ENCODE measurements around the gene CASK.

Gene CASK

GRCh38 chrX:41796046-41796445, 127.3 kb downstream of the CASK start:
- Histone ChIP-seq H4K20me1 (ENCODE audit: insufficient read depth, low read length) (no peaks in the 10 kb centered on the region), H3K4me3 (ENCODE audit: low read length) (no peak overlapping the region), H3K27ac (ENCODE audit: low read length) (peak overlapping the region; percentile 45; the same call in 1 of the 2 replicates), H3K9me3 (replicated peaks; ENCODE audit: insufficient read depth, low read length) (no peaks in the 10 kb centered on the region), H3F3A (ENCODE audit: insufficient read depth, low read length) (no peaks in the 10 kb centered on the region), H3K4me1 (ENCODE audit: low read length) (peaks cover 23% of the 10 kb centered on the region), H3K79me2 (ENCODE audit: low read length) (peaks cover 6% of the 10 kb centered on the region; the same call in 1 of the 2 replicates), H3K36me3 (replicated peaks; ENCODE audit: insufficient read depth, low read length) (no peaks in the 10 kb centered on the region), H3K9me2 (replicated peaks; ENCODE audit: insufficient read depth, low read length) (no peaks in the 10 kb centered on the region), H3K27me3 (replicated peaks; ENCODE audit: insufficient read depth, low read length) (no peaks in the 10 kb centered on the region), H3K4me2 (ENCODE audit: low read depth, low read length) (peak overlapping the region; percentile 33; the same call in 1 of the 2 replicates), H3K9ac (ENCODE audit: low read length) (no peak overlapping the region), H2AFZ (ENCODE audit: low read length) (no peak overlapping the region)
- TF ChIP-seq CTCF (IDR thresholded peaks at IDR 0.05; ENCODE audit: low read length) (no peak), EZH2 (optimal IDR thresholded peaks at IDR 0.05; ENCODE audit: low read depth, low read length) (no peak), EZH2phosphoT487 (IDR thresholded peaks at IDR 0.05; ENCODE audit: low read length) (no peak)
- no peak for DNase-seq

- no peaks in the 10 kb centered on the region for H4K20me1 ChIP-seq (ENCODE audit: insufficient read depth, low read length)
- H3K4me3 ChIP-seq (ENCODE audit: low read length): no peak overlapping the region
- no peak for DNase-seq
- no peaks in the 10 kb centered on the region for H3F3A ChIP-seq (ENCODE audit: insufficient read depth, low read length)
- TF ChIP-seq EZH2phosphoT487 (IDR thresholded peaks at IDR 0.05; ENCODE audit: low read length) (no peak), EZH2 (optimal IDR thresholded peaks at IDR 0.05; ENCODE audit: low read depth, low read length) (no peak), CTCF (IDR thresholded peaks at IDR 0.05; ENCODE audit: low read length) (no peak)
- H3K27me3 ChIP-seq (replicated peaks; ENCODE audit: insufficient read depth, low read length): no peaks in the 10 kb centered on the region
- no peaks in the 10 kb centered on the region for H3K9me2 ChIP-seq (replicated peaks; ENCODE audit: insufficient read depth, low read length)
- H3K36me3 ChIP-seq (replicated peaks; ENCODE audit: insufficient read depth, low read length): no peaks in the 10 kb centered on the region
- no peak overlapping the region for H3K9ac ChIP-seq (ENCODE audit: low read length)
- H3K27ac ChIP-seq (ENCODE audit: low read length): no peak overlapping the region
- 0 out of 2 replicates have a peak, but pooled peaks cover 3% of the 10 kb centered on the region for H3K79me2 ChIP-seq (ENCODE audit: low read length)
- H3K9me3 ChIP-seq (replicated peaks; ENCODE audit: insufficient read depth, low read length): no peaks in the 10 kb centered on the region
- no peaks in the 10 kb centered on the region for H3K4me1 ChIP-seq (ENCODE audit: low read length)
- H3K4me2 ChIP-seq (ENCODE audit: low read depth, low read length): no peak overlapping the region
- no peak overlapping the region for H2AFZ ChIP-seq (ENCODE audit: low read length)
These were observed 134.0 kb downstream of the CASK start for GRCh38 chrX:41789374-41789773.

- H3K4me3 ChIP-seq (ENCODE audit: low read length): no peak overlapping the region
- H3K4me1 ChIP-seq (ENCODE audit: low read length): no peaks in the 10 kb centered on the region
- TF ChIP-seq EZH2 (optimal IDR thresholded peaks at IDR 0.05; ENCODE audit: low read depth, low read length): no peak
- TF ChIP-seq CTCF (IDR thresholded peaks at IDR 0.05; ENCODE audit: low read length): no peak
- TF ChIP-seq EZH2phosphoT487 (IDR thresholded peaks at IDR 0.05; ENCODE audit: low read length): no peak
- H3K9ac ChIP-seq (ENCODE audit: low read length): no peak overlapping the region
- H3K79me2 ChIP-seq (ENCODE audit: low read length): no peaks in the 10 kb centered on the region
- H4K20me1 ChIP-seq (ENCODE audit: insufficient read depth, low read length): no peaks in the 10 kb centered on the region
- no peak overlapping the region for H3K27ac ChIP-seq (ENCODE audit: low read length)
- no peak overlapping the region for H2AFZ ChIP-seq (ENCODE audit: low read length)
- H3K27me3 ChIP-seq (replicated peaks; ENCODE audit: insufficient read depth, low read length): no peaks in the 10 kb centered on the region
- no peaks in the 10 kb centered on the region for H3F3A ChIP-seq (ENCODE audit: insufficient read depth, low read length)
- H3K36me3 ChIP-seq (replicated peaks; ENCODE audit: insufficient read depth, low read length): no peaks in the 10 kb centered on the region
- H3K4me2 ChIP-seq (ENCODE audit: low read depth, low read length): no peak overlapping the region
- DNase-seq: no peak
- H3K9me3 ChIP-seq (replicated peaks; ENCODE audit: insufficient read depth, low read length): no peaks in the 10 kb centered on the region
- no peaks in the 10 kb centered on the region for H3K9me2 ChIP-seq (replicated peaks; ENCODE audit: insufficient read depth, low read length)
These were observed 137.7 kb downstream of the CASK start for GRCh38 chrX:41785685-41786084.
